OCI-LY3 (cell line): ENCODE results near the gene PCSK5.
"Not testable (repeated sequence)": the region's sequence is repeated elsewhere in the genome, so short reads cannot be mapped to it uniquely, and the experiment has no call there.

ENCODE experiments used
- H2AFZ ChIP-seq: fragments of 200-600, 300-600 bp; shearing (Covaris generic); 2 replicates; pipeline ENCODE4 v1.6.0; 2014; ENCODE audit warnings: antibody characterized with exemption, low read depth, low read length
- H3K27ac ChIP-seq: fragments of 200-600, 300-600 bp; sonication (generic); 2 replicates; pipeline ENCODE4 v1.5.1; 2014; ENCODE audit warnings: mild to moderate bottlenecking, low read length, moderate library complexity, mixed read lengths
- H3K27me3 ChIP-seq: fragments of 200-600, 300-600 bp; sonication (generic); 2 replicates; pipeline ENCODE4 v1.6.1; 2014; ENCODE audit warnings: low read depth, low read length, mixed read lengths
- H3K36me3 ChIP-seq: fragments of 200-600, 300-600 bp; sonication (generic); replicated peaks from 2 replicates; pipeline ENCODE3; 2014; ENCODE audit warnings: low read depth, low read length, mixed read lengths
- H3K4me1 ChIP-seq: fragments of 300-600, 200-600 bp; sonication (generic); 2 replicates; pipeline ENCODE4 v1.6.1; 2014; ENCODE audit warnings: low read length, mixed read lengths
- H3K4me2 ChIP-seq: fragments of 200-600, 300-600 bp; sonication (generic); 2 replicates; pipeline ENCODE4 v1.6.1; 2014; ENCODE audit warnings: low read length, mixed read lengths
- H3K4me3 ChIP-seq: fragments of 300-600, 200-600 bp; sonication (generic); 2 replicates; pipeline ENCODE4 v1.5.1; 2014; ENCODE audit warnings: antibody characterized with exemption, mild to moderate bottlenecking, low read length, moderate library complexity
- H3K79me2 ChIP-seq: fragments of 300-600, 200-600 bp; shearing (Covaris generic); 2 replicates; pipeline ENCODE4 v1.6.1; 2014; ENCODE audit warnings: mild to moderate bottlenecking, low read length, mixed read lengths
- H3K9ac ChIP-seq: fragments of 300-600, 200-600 bp; shearing (Covaris generic); 2 replicates; pipeline ENCODE4 v1.6.0; 2014; ENCODE audit warnings: mild to moderate bottlenecking, low read length, moderate library complexity
- H3K9me3 ChIP-seq: fragments of 200-600, 300-600 bp; shearing (Covaris generic); 2 replicates; pipeline ENCODE4 v1.6.1; 2014; ENCODE audit warnings: low read length, mixed read lengths; ENCODE audit not compliant: insufficient read depth
- H4K20me1 ChIP-seq: fragments of 200-600, 300-600 bp; sonication (generic); 2 replicates; pipeline ENCODE4 v1.6.1; 2016; ENCODE audit warnings: low read length, mixed read lengths; ENCODE audit not compliant: insufficient read depth
- CTCF ChIP-seq: fragments of 200-600, 300-600 bp; sonication (generic); IDR thresholded peaks from 2 replicates; pipeline ENCODE4 v1.5.1; 2014; ENCODE audit warnings: antibody characterized with exemption, low read length, low read depth
- EZH2phosphoT487 ChIP-seq: fragments of 200-600 bp; shearing (Covaris generic); IDR thresholded peaks from 2 replicates; pipeline ENCODE4 v1.6.1; 2018; ENCODE audit warnings: antibody characterized with exemption, mixed run types, low read depth

PCSK5 gene

GRCh38 chr9:75895112-75895511, 4.6 kb downstream of the PCSK5 start:
- H3K79me2 ChIP-seq, result no peaks in the 10 kb centered on the region
- H3K4me1 ChIP-seq, result no peaks in the 10 kb centered on the region
- H3K9ac ChIP-seq, result no peak overlapping the region
- no peaks in the 10 kb centered on the region for H3K36me3 ChIP-seq
- no peaks in the 10 kb centered on the region for H3K9me3 ChIP-seq
- TF ChIP-seq CTCF (no peak), EZH2phosphoT487 (no peak)
- no peak overlapping the region for H2AFZ ChIP-seq
- no peak overlapping the region for H3K27ac ChIP-seq
- no peak overlapping the region for H3K4me2 ChIP-seq
- no peak overlapping the region for H3K4me3 ChIP-seq
- H4K20me1 ChIP-seq, result no peaks in the 10 kb centered on the region
- 0 out of 2 replicates have a peak, but pooled peaks cover 3% of the 10 kb centered on the region for H3K27me3 ChIP-seq

- Histone ChIP-seq H3K9me3 (no peaks in the 10 kb centered on the region), H4K20me1 (no peaks in the 10 kb centered on the region), H2AFZ (no peak overlapping the region), H3K27me3 (0 out of 2 replicates have a peak, but pooled peaks cover 3% of the 10 kb centered on the region), H3K9ac (no peak overlapping the region), H3K79me2 (no peaks in the 10 kb centered on the region), H3K27ac (no peak overlapping the region), H3K4me1 (no peaks in the 10 kb centered on the region), H3K4me2 (no peak overlapping the region), H3K36me3 (no peaks in the 10 kb centered on the region), H3K4me3 (no peak overlapping the region)
- TF ChIP-seq CTCF (no peak), EZH2phosphoT487 (no peak)
Measured at GRCh38 chr9:75896193-75896592, 5.7 kb downstream of the PCSK5 start.

DNA sequence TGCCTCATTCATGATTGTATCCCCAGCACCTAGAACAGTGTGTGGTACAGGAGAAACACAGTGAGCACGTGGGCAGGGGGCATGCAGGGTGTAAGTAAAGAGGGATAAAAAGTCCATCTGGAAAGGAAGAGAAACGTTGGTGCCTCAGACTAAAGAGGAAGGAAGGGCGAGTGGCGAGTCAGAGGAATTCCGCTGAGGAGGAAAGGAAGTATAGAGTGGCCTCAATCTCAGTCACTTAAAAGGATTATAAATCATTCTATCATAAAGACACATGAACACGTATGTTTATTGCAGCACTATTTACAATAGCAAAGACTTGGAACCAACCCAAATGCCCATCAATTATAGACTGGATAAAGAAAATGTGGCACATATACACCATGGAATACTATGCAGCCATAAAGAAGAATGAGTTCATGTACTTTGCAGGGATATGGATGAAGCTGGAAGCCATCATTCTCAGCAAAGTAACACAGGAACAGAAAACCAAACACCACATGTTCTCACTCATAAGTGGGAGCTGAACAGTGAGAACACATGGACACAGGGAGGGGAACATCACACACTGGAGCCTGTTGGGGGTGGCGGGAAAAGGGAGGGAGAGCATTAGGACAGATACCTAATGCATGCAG, 10.5 kb downstream of the PCSK5 start:
- not testable (repeated sequence) for H3K27ac ChIP-seq, H2AFZ ChIP-seq, H3K79me2 ChIP-seq, H3K27me3 ChIP-seq, H3K36me3 ChIP-seq, H3K9ac ChIP-seq, H3K9me3 ChIP-seq, H4K20me1 ChIP-seq, H3K4me3 ChIP-seq, H3K4me1 ChIP-seq, H3K4me2 ChIP-seq

DNA sequence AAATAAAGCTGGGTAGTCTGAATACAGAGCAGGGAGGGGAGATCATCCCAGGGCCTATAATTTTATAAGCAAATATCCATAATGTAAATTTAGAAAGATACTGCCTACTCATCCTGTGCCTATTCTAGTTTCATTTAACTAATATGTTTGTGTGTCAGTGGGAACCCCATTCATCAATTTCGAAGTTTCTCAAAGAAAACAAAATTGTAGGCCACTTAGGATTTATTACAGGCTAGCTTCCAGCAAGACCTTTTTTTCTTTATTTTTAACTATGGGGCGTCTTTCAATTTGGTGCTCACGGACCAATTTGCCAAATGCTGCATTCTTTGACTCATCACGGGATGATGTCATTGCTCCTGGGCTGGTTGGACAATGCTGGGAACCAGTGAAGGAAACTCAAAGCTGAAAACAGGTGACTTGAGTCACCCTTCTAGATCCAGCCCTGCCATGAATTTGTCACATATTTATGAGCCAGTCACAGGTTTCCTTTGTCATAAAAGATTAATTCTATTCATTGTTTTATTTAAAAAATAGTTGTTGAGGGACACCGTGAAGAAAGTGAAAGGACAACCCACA, 13.4 kb downstream of the PCSK5 start:
- Histone ChIP-seq H2AFZ (no peak overlapping the region), H3K4me2 (no peak overlapping the region), H3K36me3 (no peaks in the 10 kb centered on the region), H3K79me2 (no peaks in the 10 kb centered on the region), H3K9ac (no peak overlapping the region), H3K4me1 (no peaks in the 10 kb centered on the region), H3K9me3 (no peaks in the 10 kb centered on the region), H3K27me3 (peaks cover 3% of the 10 kb centered on the region; the same call in 1 of the 2 replicates), H4K20me1 (no peaks in the 10 kb centered on the region), H3K27ac (no peak overlapping the region), H3K4me3 (no peak overlapping the region)
- TF ChIP-seq EZH2phosphoT487 (no peak), CTCF (no peak)
